Astrocyte (in vitro differentiated cells and primary cell): ENCODE results near the gene CYLC2. TPM values are rescaled to one million over a fixed set of nuclear protein-coding genes. Genes with fewer than 3 reads are reported as not detected.

Experiments
- DNase-seq: peaks from one replicate; pipeline ENCODE4 v3.0.0-alpha.2; 2010; ENCODE audit warnings: low read depth
- FAIRE-seq: peaks from 2 replicates; lab custom pipeline; 2011; peaks lifted over from hg19 to GRCh38; lab: Jason Lieb, UNC
- H2AFZ ChIP-seq: 2 replicates; pipeline ENCODE4 v1.6.0; 2012; ENCODE audit warnings: low read depth, low read length, inconsistent platforms
- H3K27ac ChIP-seq: 2 replicates; pipeline ENCODE4 v1.5.1; 2011; ENCODE audit warnings: low read depth, low read length, inconsistent platforms
- H3K27me3 ChIP-seq: 2 replicates; pipeline ENCODE4 v1.6.0; 2011; ENCODE audit warnings: low read length, inconsistent platforms; ENCODE audit not compliant: insufficient read depth
- H3K36me3 ChIP-seq: 2 replicates; pipeline ENCODE4 v1.5.1; 2011; ENCODE audit warnings: low read length, inconsistent platforms; ENCODE audit not compliant: insufficient read depth
- H3K4me1 ChIP-seq: 2 replicates; pipeline ENCODE4 v1.5.1; 2011; ENCODE audit warnings: low read length, inconsistent platforms; ENCODE audit not compliant: insufficient read depth
- H3K4me2 ChIP-seq: 2 replicates; pipeline ENCODE4 v1.6.0; 2012; ENCODE audit warnings: low read length, inconsistent platforms
- H3K4me3 ChIP-seq: 2 replicates; pipeline ENCODE4 v1.5.1; 2011; ENCODE audit warnings: low read depth, mild to moderate bottlenecking, low read length, inconsistent platforms; ENCODE audit not compliant: insufficient read depth
- H3K79me2 ChIP-seq: 2 replicates; pipeline ENCODE4 v1.6.0; 2012; ENCODE audit warnings: mild to moderate bottlenecking, low read length, inconsistent platforms; ENCODE audit not compliant: insufficient read depth
- H3K9ac ChIP-seq: 2 replicates; pipeline ENCODE4 v1.6.0; 2012; ENCODE audit warnings: mild to moderate bottlenecking, low read length, inconsistent platforms
- H3K9me3 ChIP-seq: 2 replicates; pipeline ENCODE4 v1.5.1; 2012; ENCODE audit warnings: low read depth, mild to moderate bottlenecking, low read length, inconsistent platforms; ENCODE audit not compliant: insufficient read depth
- H4K20me1 ChIP-seq: 2 replicates; pipeline ENCODE4 v1.6.0; 2012; ENCODE audit warnings: low read length, inconsistent platforms; ENCODE audit not compliant: insufficient read depth
- H3K27ac Mint-ChIP-seq: one replicate; pipeline ENCODE4 v1.8.0; 2021; ENCODE audit warnings: mild to moderate bottlenecking, mixed read lengths; ENCODE audit not compliant: unreplicated experiment
- H3K27me3 Mint-ChIP-seq: one replicate; pipeline ENCODE4 v1.8.0; 2021; ENCODE audit warnings: low read depth, mixed read lengths; ENCODE audit not compliant: unreplicated experiment
- H3K36me3 Mint-ChIP-seq: one replicate; pipeline ENCODE4 v1.8.0; 2021; ENCODE audit warnings: low read depth, mixed read lengths; ENCODE audit not compliant: unreplicated experiment
- H3K4me1 Mint-ChIP-seq: one replicate; pipeline ENCODE4 v1.8.0; 2021; ENCODE audit warnings: low read depth, mixed read lengths; ENCODE audit not compliant: unreplicated experiment
- H3K4me3 Mint-ChIP-seq: one replicate; pipeline ENCODE4 v1.8.0; 2021; ENCODE audit warnings: mild to moderate bottlenecking, moderate library complexity, mixed read lengths; ENCODE audit not compliant: unreplicated experiment
- H3K9me3 Mint-ChIP-seq: one replicate; pipeline ENCODE4 v1.8.0; 2021; ENCODE audit warnings: mild to moderate bottlenecking, mixed read lengths; ENCODE audit not compliant: unreplicated experiment
- CTCF ChIP-seq: IDR thresholded peaks from 2 replicates; pipeline ENCODE4 v1.5.1; 2011; ENCODE audit warnings: low read depth, mild to moderate bottlenecking, inconsistent platforms, low read length, moderate library complexity; ENCODE audit not compliant: insufficient read depth
- EZH2 ChIP-seq: IDR thresholded peaks from 2 replicates; pipeline ENCODE4 v1.6.1; 2012; ENCODE audit warnings: mild to moderate bottlenecking, low read length, inconsistent platforms; ENCODE audit not compliant: insufficient read depth
- total RNA-seq: library from RNA; stranded (reverse); gene quantifications from 2 replicates; pipeline ENCODE4 v1.2.1, GENCODE V29; 2021

CYLC2 gene
- total RNA-seq, 1 donor from 2014 or later, result not detected

DNA sequence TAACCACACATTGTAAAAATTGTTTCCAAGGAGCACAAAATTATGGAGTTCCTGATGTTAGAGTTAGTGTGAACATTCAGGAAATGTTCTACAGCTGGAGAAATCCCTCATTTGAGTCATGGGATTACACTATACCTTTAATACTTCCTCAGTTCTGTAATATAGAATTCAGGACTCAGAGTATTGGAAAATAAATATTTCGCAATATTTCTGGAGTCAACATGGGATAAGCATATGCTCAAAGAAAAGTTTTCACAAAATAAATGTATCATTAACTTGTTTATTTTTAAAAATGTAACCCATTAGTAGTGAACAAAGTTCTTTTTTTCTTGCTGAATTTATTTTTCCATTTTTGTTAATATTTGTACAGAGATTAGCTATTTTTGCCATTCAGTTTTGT is 8.6 kb downstream of the CYLC2 start:
- DNase-seq (no peak), FAIRE-seq (no peak)
- Histone ChIP-seq H3K4me3 (no peak overlapping the region), H3K9ac (no peak overlapping the region), H3K36me3 (no peaks in the 10 kb centered on the region), H2AFZ (no peak overlapping the region), H4K20me1 (no peaks in the 10 kb centered on the region), H3K4me1 (no peaks in the 10 kb centered on the region), H3K79me2 (no peaks in the 10 kb centered on the region), H3K27me3 (no peaks in the 10 kb centered on the region), H3K9me3 (no peaks in the 10 kb centered on the region), H3K27ac (no peak overlapping the region), H3K4me2 (no peak overlapping the region)
- H3K36me3 Mint-ChIP-seq, result no peaks in the 10 kb centered on the region
- TF ChIP-seq EZH2, result no peak
- H3K9me3 Mint-ChIP-seq, result peaks cover 6% of the 10 kb centered on the region
- H3K4me1 Mint-ChIP-seq, result no peaks in the 10 kb centered on the region
- no peak overlapping the region for H3K4me3 Mint-ChIP-seq
- H3K27me3 Mint-ChIP-seq, result no peaks in the 10 kb centered on the region
- no peak overlapping the region for H3K27ac Mint-ChIP-seq

GRCh38 chr9:103014242-103014641 is 19.1 kb downstream of the CYLC2 start:
- Mint-ChIP-seq H3K27me3 (no peaks in the 10 kb centered on the region), H3K4me1 (no peaks in the 10 kb centered on the region), H3K36me3 (no peaks in the 10 kb centered on the region), H3K27ac (no peak overlapping the region), H3K9me3 (no peaks in the 10 kb centered on the region), H3K4me3 (no peak overlapping the region)
- Histone ChIP-seq H3K4me3 (no peak overlapping the region), H3K9me3 (no peaks in the 10 kb centered on the region), H3K79me2 (no peaks in the 10 kb centered on the region), H4K20me1 (no peaks in the 10 kb centered on the region), H3K4me2 (no peak overlapping the region), H3K4me1 (no peaks in the 10 kb centered on the region), H3K27ac (no peak overlapping the region), H3K36me3 (no peaks in the 10 kb centered on the region), H3K9ac (no peak overlapping the region), H2AFZ (no peak overlapping the region), H3K27me3 (no peaks in the 10 kb centered on the region)
- TF ChIP-seq EZH2 (no peak), CTCF (no peak)
- FAIRE-seq (no peak), DNase-seq (no peak)

DNA sequence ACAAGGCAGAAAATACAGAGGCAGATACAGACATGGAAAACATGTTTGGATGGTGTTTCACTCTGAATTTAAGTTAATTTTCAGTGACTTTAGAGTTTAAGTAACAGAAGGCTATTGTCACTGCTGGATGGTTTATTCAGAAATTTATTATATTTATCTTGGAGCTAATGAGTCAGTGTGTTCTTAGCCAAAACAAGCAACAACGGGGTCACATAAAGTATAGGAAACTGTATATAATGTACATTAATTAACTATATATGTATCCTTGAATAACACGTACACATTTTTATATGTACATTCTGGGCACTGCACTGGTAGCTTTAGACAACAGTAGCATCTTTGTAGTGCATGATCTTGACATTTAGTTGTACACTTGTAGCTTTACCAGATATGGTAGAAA is 30.7 kb downstream of the CYLC2 start:
- Mint-ChIP-seq H3K4me3 (no peak overlapping the region), H3K9me3 (peaks cover 8% of the 10 kb centered on the region), H3K36me3 (no peaks in the 10 kb centered on the region), H3K27ac (no peak overlapping the region), H3K27me3 (no peaks in the 10 kb centered on the region), H3K4me1 (no peaks in the 10 kb centered on the region)
- TF ChIP-seq CTCF, result no peak
- no peak for TF ChIP-seq EZH2
- Histone ChIP-seq H3K4me3 (no peak overlapping the region), H3K27me3 (no peaks in the 10 kb centered on the region), H3K27ac (no peak overlapping the region), H3K9me3 (no peaks in the 10 kb centered on the region), H3K9ac (no peak overlapping the region), H3K4me1 (no peaks in the 10 kb centered on the region), H3K79me2 (no peaks in the 10 kb centered on the region), H4K20me1 (no peaks in the 10 kb centered on the region), H3K4me2 (no peak overlapping the region), H2AFZ (no peak overlapping the region), H3K36me3 (no peaks in the 10 kb centered on the region)
- no peak for DNase-seq
- FAIRE-seq, result no peak
